ENCODE data around the gene OR56A3.
A peak's percentile ranks its signal among the peaks of the same experiment; 100 is the strongest.
"Not testable (repeated sequence)": the region's sequence is repeated elsewhere in the genome, so short reads cannot be mapped to it uniquely, and the experiment has no call there.

The OR56A3 gene

GRCh38 chr11:5932671-5933070 lies 9.4 kb upstream of the OR56A3 start:
- DNase-seq (ENCODE audit: insufficient read length): no peak
- TF ChIP-seq POLR2AphosphoS5 (IDR thresholded peaks at IDR 0.05; ENCODE audit: low read depth, low read length) (no peak), POLR2A (IDR thresholded peaks at IDR 0.05; ENCODE audit: low read depth, low read length) (no peak), TAF1 (IDR thresholded peaks at IDR 0.05; ENCODE audit: borderline replicate concordance, low read depth, low read length) (no peak)
- no peak for FAIRE-seq

GRCh38 chr11:5933116-5933515 lies 8.9 kb upstream of the OR56A3 start:
- FAIRE-seq (no peak), DNase-seq (ENCODE audit: insufficient read length) (no peak)
- TF ChIP-seq POLR2A (IDR thresholded peaks at IDR 0.05; ENCODE audit: low read depth, low read length): no peak
- TF ChIP-seq TAF1 (IDR thresholded peaks at IDR 0.05; ENCODE audit: borderline replicate concordance, low read depth, low read length): no peak
- no peak for TF ChIP-seq POLR2AphosphoS5 (IDR thresholded peaks at IDR 0.05; ENCODE audit: low read depth, low read length)

GRCh38 chr11:5937868-5938602 lies 4.0 kb upstream of the OR56A3 start:
- FAIRE-seq (no peak), DNase-seq (ENCODE audit: insufficient read length) (no peak)
- TF ChIP-seq POLR2AphosphoS5 (IDR thresholded peaks at IDR 0.05; ENCODE audit: low read depth, low read length) (no peak), POLR2A (IDR thresholded peaks at IDR 0.05; ENCODE audit: low read depth, low read length) (no peak), TAF1 (IDR thresholded peaks at IDR 0.05; ENCODE audit: borderline replicate concordance, low read depth, low read length) (no peak)

- no peak for FAIRE-seq
- TF ChIP-seq POLR2AphosphoS5 (IDR thresholded peaks at IDR 0.05; ENCODE audit: low read depth, low read length) (no peak), TAF1 (IDR thresholded peaks at IDR 0.05; ENCODE audit: borderline replicate concordance, low read depth, low read length) (no peak), POLR2A (IDR thresholded peaks at IDR 0.05; ENCODE audit: low read depth, low read length) (no peak)
- DNase-seq (ENCODE audit: insufficient read length): no peak
Measured at GRCh38 chr11:5938603-5938965, 3.5 kb upstream of the OR56A3 start.

GRCh38 chr11:5940748-5941147 lies 1.3 kb upstream of the OR56A3 start:
- TF ChIP-seq TAF1 (IDR thresholded peaks at IDR 0.05; ENCODE audit: borderline replicate concordance, low read depth, low read length): no peak
- no peak for TF ChIP-seq POLR2A (IDR thresholded peaks at IDR 0.05; ENCODE audit: low read depth, low read length)
- TF ChIP-seq POLR2AphosphoS5 (IDR thresholded peaks at IDR 0.05; ENCODE audit: low read depth, low read length): no peak
- DNase-seq (ENCODE audit: insufficient read length) (no peak), FAIRE-seq (no peak)

GRCh38 chr11:5955586-5955985 lies 13.5 kb downstream of the OR56A3 start:
- DNase-seq (ENCODE audit: insufficient read length) (no peak), FAIRE-seq (no peak)
- TF ChIP-seq POLR2A (IDR thresholded peaks at IDR 0.05; ENCODE audit: low read depth, low read length) (no peak), POLR2AphosphoS5 (IDR thresholded peaks at IDR 0.05; ENCODE audit: low read depth, low read length) (no peak)

- FAIRE-seq; DNase-seq (ENCODE audit: insufficient read length): not testable (repeated sequence)
Measured at GRCh38 chr11:5960704-5961320, 18.8 kb downstream of the OR56A3 start.

GRCh38 chr11:5966958-5967357 lies 24.9 kb downstream of the OR56A3 start:
- FAIRE-seq (no peak), DNase-seq (ENCODE audit: insufficient read length) (no peak)
- TF ChIP-seq POLR2A (IDR thresholded peaks at IDR 0.05; ENCODE audit: low read depth, low read length): no peak
- TF ChIP-seq TAF1 (IDR thresholded peaks at IDR 0.05; ENCODE audit: borderline replicate concordance, low read depth, low read length): no peak
- TF ChIP-seq POLR2AphosphoS5 (IDR thresholded peaks at IDR 0.05; ENCODE audit: low read depth, low read length): no peak

GRCh38 chr11:5967708-5968107 lies 25.7 kb downstream of the OR56A3 start:
- TF ChIP-seq POLR2AphosphoS5 (IDR thresholded peaks at IDR 0.05; ENCODE audit: low read depth, low read length) (no peak), TAF1 (IDR thresholded peaks at IDR 0.05; ENCODE audit: borderline replicate concordance, low read depth, low read length) (no peak), POLR2A (IDR thresholded peaks at IDR 0.05; ENCODE audit: low read depth, low read length) (no peak)
- no peak for DNase-seq (ENCODE audit: insufficient read length)
- FAIRE-seq: peak; percentile 33

- TF ChIP-seq POLR2A (IDR thresholded peaks at IDR 0.05; ENCODE audit: low read depth, low read length) (no peak), TAF1 (IDR thresholded peaks at IDR 0.05; ENCODE audit: borderline replicate concordance, low read depth, low read length) (no peak), POLR2AphosphoS5 (IDR thresholded peaks at IDR 0.05; ENCODE audit: low read depth, low read length) (no peak)
- DNase-seq (ENCODE audit: insufficient read length) (no peak), FAIRE-seq (no peak)
Measured at GRCh38 chr11:5968394-5968793, 26.3 kb downstream of the OR56A3 start, which contains the start of gene OR56A5. Gene OR56A5, minus strand, starts transcription at chr11:5968494. Its CDS starts 0 bp downstream, at chr11:5968494.

- TF ChIP-seq TAF1 (IDR thresholded peaks at IDR 0.05; ENCODE audit: borderline replicate concordance, low read depth, low read length) (no peak), POLR2AphosphoS5 (IDR thresholded peaks at IDR 0.05; ENCODE audit: low read depth, low read length) (no peak), POLR2A (IDR thresholded peaks at IDR 0.05; ENCODE audit: low read depth, low read length) (no peak)
- FAIRE-seq (no peak), DNase-seq (ENCODE audit: insufficient read length) (no peak)
Measured at GRCh38 chr11:5973530-5973929, 31.5 kb downstream of the OR56A3 start.

- FAIRE-seq: no peak
- TF ChIP-seq TAF1 (IDR thresholded peaks at IDR 0.05; ENCODE audit: borderline replicate concordance, low read depth, low read length): no peak
- no peak for TF ChIP-seq POLR2AphosphoS5 (IDR thresholded peaks at IDR 0.05; ENCODE audit: low read depth, low read length)
- no peak for TF ChIP-seq POLR2A (IDR thresholded peaks at IDR 0.05; ENCODE audit: low read depth, low read length)
- no peak for DNase-seq (ENCODE audit: insufficient read length)
Measured at GRCh38 chr11:5983443-5983842, 41.4 kb downstream of the OR56A3 start.
